ENCODE data around the gene USF3. TPM values are rescaled to one million over a fixed set of nuclear protein-coding genes. Genes with fewer than 3 reads are reported as not detected.
A peak's percentile ranks its signal among the peaks of the same experiment; 100 is the strongest.

The USF3 gene, protein sequence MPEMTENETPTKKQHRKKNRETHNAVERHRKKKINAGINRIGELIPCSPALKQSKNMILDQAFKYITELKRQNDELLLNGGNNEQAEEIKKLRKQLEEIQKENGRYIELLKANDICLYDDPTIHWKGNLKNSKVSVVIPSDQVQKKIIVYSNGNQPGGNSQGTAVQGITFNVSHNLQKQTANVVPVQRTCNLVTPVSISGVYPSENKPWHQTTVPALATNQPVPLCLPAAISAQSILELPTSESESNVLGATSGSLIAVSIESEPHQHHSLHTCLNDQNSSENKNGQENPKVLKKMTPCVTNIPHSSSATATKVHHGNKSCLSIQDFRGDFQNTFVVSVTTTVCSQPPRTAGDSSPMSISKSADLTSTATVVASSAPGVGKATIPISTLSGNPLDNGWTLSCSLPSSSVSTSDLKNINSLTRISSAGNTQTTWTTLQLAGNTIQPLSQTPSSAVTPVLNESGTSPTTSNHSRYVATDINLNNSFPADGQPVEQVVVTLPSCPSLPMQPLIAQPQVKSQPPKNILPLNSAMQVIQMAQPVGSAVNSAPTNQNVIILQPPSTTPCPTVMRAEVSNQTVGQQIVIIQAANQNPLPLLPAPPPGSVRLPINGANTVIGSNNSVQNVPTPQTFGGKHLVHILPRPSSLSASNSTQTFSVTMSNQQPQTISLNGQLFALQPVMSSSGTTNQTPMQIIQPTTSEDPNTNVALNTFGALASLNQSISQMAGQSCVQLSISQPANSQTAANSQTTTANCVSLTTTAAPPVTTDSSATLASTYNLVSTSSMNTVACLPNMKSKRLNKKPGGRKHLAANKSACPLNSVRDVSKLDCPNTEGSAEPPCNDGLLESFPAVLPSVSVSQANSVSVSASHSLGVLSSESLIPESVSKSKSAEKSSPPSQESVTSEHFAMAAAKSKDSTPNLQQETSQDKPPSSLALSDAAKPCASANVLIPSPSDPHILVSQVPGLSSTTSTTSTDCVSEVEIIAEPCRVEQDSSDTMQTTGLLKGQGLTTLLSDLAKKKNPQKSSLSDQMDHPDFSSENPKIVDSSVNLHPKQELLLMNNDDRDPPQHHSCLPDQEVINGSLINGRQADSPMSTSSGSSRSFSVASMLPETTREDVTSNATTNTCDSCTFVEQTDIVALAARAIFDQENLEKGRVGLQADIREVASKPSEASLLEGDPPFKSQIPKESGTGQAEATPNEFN (N-terminal part only)
- 10 to 100 TPM; 22.7 to 25.4 TPM for total RNA-seq
- 8.6 TPM for polyA plus RNA-seq (ENCODE audit: insufficient read depth, low read depth, low replicate concordance)
- long read RNA-seq, donor 1, full-length matches to known transcripts: 4 of 4 reads
- long read RNA-seq, donor 1, partial matches to known transcripts: 0 of 4 reads
- long read RNA-seq, donor 1, other reads (novel, unspliced or antisense): 0 of 4 reads
- long read RNA-seq, donor 2, full-length matches to known transcripts: 2 of 2 reads
- long read RNA-seq, donor 2, partial matches to known transcripts: 0 of 2 reads
- long read RNA-seq, donor 2, other reads (novel, unspliced or antisense): 0 of 2 reads

DNA sequence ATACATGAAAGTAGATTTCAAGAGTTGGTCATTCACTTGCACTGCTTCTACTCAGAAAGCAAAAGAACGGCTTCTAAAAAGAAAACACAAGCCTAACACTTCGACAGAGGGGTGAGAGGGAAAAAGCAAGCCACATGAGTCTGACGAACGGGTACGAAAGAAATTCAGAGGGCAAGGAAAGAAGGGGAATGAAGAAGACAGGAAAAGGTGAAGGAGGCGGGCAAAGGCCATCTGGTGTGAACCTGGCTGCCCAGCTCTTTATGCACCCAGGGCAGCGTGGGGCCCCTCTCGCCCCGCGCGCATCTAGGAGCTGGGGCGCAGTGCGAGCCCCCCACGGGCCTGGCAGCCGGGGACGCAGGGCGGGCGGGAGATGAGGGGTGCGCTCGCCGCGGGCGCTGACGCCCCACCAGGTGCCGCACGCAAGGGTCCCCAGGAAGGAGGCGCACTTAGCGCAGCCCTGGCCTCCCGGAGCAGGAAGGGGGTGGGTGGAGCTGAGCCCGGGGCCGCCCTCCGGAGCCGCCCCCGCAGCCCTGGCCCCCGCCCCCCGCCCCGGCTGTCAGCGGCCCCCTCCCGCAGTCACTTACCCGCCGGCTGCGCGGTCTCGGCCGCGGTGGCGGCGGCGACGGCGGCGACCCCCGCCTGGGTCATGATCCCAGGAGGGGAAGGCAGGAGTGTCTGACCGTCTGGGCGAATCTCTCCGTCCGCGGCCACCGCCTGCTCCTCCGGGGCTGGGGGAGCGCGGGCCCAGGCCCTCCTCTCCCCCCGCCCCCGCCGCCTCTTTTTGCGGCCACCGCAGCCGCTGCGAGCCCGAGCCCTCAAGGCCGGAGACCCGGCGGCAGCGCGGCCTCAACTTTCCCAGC, at the start of gene USF3:
TSS of gene USF3 (minus strand) at position 857 of the 860 bp plus-strand sequence. CDS start 21,764 bp downstream, outside the sequence.
- Histone ChIP-seq H3K36me3 (ENCODE audit: low read depth, missing control alignments) (no peaks in the 10 kb centered on the region), H3K9me3 (no peaks in the 10 kb centered on the region), H3K27me3 (no peaks in the 10 kb centered on the region), H3K4me3 (peak within 1 kb of the TSS; percentile 91 to 97), H3K4me1 (peaks cover 18% of the 10 kb centered on the region), H3K27ac (peak within 1 kb of the TSS; percentile 98 to 100)
- DNase-seq: peak; percentile 83
- intact Hi-C loops (cut with DNase I; ENCODE audit: low total_unique reads): no loop called here
- TF ChIP-seq, protein P1, sequence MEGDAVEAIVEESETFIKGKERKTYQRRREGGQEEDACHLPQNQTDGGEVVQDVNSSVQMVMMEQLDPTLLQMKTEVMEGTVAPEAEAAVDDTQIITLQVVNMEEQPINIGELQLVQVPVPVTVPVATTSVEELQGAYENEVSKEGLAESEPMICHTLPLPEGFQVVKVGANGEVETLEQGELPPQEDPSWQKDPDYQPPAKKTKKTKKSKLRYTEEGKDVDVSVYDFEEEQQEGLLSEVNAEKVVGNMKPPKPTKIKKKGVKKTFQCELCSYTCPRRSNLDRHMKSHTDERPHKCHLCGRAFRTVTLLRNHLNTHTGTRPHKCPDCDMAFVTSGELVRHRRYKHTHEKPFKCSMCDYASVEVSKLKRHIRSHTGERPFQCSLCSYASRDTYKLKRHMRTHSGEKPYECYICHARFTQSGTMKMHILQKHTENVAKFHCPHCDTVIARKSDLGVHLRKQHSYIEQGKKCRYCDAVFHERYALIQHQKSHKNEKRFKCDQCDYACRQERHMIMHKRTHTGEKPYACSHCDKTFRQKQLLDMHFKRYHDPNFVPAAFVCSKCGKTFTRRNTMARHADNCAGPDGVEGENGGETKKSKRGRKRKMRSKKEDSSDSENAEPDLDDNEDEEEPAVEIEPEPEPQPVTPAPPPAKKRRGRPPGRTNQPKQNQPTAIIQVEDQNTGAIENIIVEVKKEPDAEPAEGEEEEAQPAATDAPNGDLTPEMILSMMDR (IDR thresholded peaks at IDR 0.05): no peak
- no peak for TF ChIP-seq POLR2A (IDR thresholded peaks at IDR 0.05)
- WGBS, 2 donors: 0% methylated on average over 20 to 26 of the region's 75 CpGs

DNA sequence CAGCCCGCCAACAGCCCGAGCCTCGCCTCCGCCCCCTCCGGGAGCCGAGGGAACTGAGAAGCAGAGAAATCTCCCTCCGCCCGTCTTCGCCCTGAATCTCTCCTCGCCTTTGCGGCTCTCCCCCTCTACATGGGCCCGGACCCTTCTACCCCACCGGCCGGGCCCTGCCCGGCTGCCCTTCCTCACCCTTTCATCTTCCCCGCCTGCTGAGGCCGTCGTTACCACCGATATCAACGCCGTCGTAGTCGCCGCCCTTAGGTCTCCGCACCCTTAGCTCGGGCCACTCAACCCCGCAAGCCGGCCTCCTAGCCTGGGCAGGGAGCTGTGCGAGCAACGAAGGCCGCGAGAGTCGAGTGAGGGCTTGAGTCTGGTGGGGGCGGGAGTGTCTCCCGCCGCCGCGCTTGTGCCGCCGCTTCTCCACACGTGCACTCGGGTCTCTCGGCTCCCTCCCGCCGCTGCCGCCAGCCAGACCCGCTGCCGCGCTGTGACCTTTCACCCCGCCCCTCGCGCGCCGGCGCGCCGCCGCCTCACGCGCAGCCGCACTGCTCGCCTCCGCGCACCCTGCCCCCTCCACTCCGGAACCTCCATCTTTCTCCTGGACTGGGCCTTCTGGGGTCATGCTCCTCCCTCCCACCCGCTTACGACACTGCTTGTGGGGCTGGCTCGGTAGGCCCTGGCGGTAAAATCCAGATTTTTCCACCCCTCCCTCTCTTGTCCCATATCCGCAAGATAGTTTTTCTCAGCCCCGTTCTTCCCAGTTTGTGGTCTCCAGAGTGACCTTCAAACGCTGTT, 49.5 kb upstream of the USF3 start, which contains the start of gene NAA50:
TSS of gene NAA50 (minus strand) at position 494 of the 792 bp plus-strand sequence. CDS start at position 194, 300 bp downstream.
- intact Hi-C loops (cut with DNase I; ENCODE audit: low total_unique reads): no loop called here
- peak; percentile 93 for DNase-seq
- Histone ChIP-seq H3K27ac (peak within 1 kb of the TSS; percentile 99 to 100), H3K36me3 (ENCODE audit: low read depth, missing control alignments) (no peaks in the 10 kb centered on the region), H3K4me3 (peak within 1 kb of the TSS; percentile 97 to 98), H3K4me1 (peaks cover 19% of the 10 kb centered on the region), H3K9me3 (no peaks in the 10 kb centered on the region), H3K27me3 (no peaks in the 10 kb centered on the region)
- TF ChIP-seq POLR2A (IDR thresholded peaks at IDR 0.05): peak; percentile 46
- TF ChIP-seq, protein P1 (IDR thresholded peaks at IDR 0.05): peak in 1 of 3 experiments; percentile 10
- 0 to 1% methylated on average over 46 to 69 of the region's 72 CpGs for WGBS, 2 donors

DNA sequence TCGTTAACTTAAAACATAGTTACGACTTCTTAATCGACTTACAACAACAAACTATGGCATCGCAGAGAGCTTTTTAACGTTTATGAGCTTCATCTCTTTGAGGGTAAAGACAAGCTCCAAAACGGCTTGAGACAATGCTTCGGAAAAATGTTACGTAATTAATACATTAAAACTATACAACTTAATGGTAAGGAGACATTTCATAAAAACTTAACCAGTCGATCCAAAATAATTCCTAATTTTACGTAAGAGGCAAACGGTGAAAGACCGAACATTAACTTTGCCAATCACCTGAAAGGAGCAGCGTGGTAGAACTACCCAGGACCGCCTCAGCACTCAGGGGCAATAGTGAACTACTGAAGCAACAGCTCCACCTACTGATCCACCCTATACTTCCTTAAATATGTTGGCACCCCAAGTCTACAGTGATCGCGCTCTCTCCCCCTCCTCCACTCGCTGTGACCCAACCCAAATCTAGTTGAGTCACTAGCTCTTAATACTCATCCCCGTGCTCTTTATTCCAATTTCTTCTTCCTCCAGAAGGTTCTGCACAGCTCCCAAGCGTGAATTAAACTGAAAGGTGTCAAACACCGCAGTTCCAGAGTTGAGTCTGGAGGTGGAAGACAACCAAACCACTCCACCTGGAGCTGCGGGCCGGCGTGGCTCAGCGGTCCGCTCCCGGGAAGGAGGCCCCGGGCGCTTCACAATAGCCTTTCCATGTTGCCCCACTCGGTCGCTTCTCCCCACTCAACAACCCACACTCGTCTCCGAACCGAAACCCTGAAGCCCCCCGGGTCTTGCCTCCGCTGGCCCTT, 48.7 kb upstream of the USF3 start:
- WGBS, 2 donors: 0 to 1% methylated on average over 26 to 35 of the region's 35 CpGs
- Histone ChIP-seq H3K4me1 (peaks cover 24% of the 10 kb centered on the region), H3K4me3 (peak overlapping the region; percentile 97 to 98), H3K36me3 (ENCODE audit: low read depth, missing control alignments) (no peaks in the 10 kb centered on the region), H3K9me3 (no peaks in the 10 kb centered on the region), H3K27me3 (no peaks in the 10 kb centered on the region), H3K27ac (peak overlapping the region; percentile 99 to 100)
- peak; percentile 89 for DNase-seq
- TF ChIP-seq, protein P1 (IDR thresholded peaks at IDR 0.05): peak in 2 of 3 experiments; percentile 55 to 69
- TF ChIP-seq POLR2A (IDR thresholded peaks at IDR 0.05): no peak
- intact Hi-C loops (cut with DNase I; ENCODE audit: low total_unique reads): no loop called here
